GM21619 (cell line): Measurements from ENCODE around the gene IGFL1.
"Not testable (repeated sequence)": the region's sequence is repeated elsewhere in the genome, so short reads cannot be mapped to it uniquely, and the experiment has no call there.

ENCODE experiments used
- ATAC-seq: cut with Tn5 transposase; IDR thresholded peaks from one replicate; pipeline ENCODE4 v1.9.1; 2021; ENCODE audit not compliant: unreplicated experiment

IGFL1 gene

GRCh38 chr19:46264801-46265200, 35.3 kb downstream of the IGFL1 start:
- ATAC-seq, result not testable (repeated sequence)

- ATAC-seq, result no peak
Observed at GRCh38 chr19:46265217-46265828, 35.8 kb downstream of the IGFL1 start.

- ATAC-seq, result no peak
Observed at GRCh38 chr19:46269101-46269500, 39.6 kb downstream of the IGFL1 start.

- no peak for ATAC-seq
Observed at GRCh38 chr19:46270521-46271256, 41.1 kb downstream of the IGFL1 start.

GRCh38 chr19:46271481-46272197, 42.1 kb downstream of the IGFL1 start:
- no peak for ATAC-seq

GRCh38 chr19:46273931-46274330, 44.4 kb downstream of the IGFL1 start:
- ATAC-seq, result not testable (repeated sequence)

- no peak for ATAC-seq
Observed at GRCh38 chr19:46279177-46279576, 49.6 kb downstream of the IGFL1 start.
